HCT116 (cell line): ENCODE measurements around the gene GOLGA8M. TPM values are rescaled to one million over a fixed set of nuclear protein-coding genes. Genes with fewer than 3 reads are reported as not detected.
"Not testable (repeated sequence)": the region's sequence is repeated elsewhere in the genome, so short reads cannot be mapped to it uniquely, and the experiment has no call there.

Experiments used
- ATAC-seq: fragments of 200-7000 bp; cut with Tn5 transposase; 2 replicates; pipeline ENCODE4 v1.9.1; 2020; ENCODE audit warnings: mild to moderate bottlenecking, moderate library complexity
- BruUV-seq: library from RNA; stranded (reverse); fragments of 400-500 nt; replicated peaks from 2 replicates; lab custom pipeline; 2021; lab: Mats Ljungman, UMichigan
- CTCF ChIA-PET: fragments of 300-600 bp; sonication (Branson Sonifier 250); formaldehyde crosslinking; loops from one replicate; lab custom pipeline; 2021; ENCODE audit warnings: antibody characterized with exemption; lab: Charles Lee
- POLR2A ChIA-PET: fragments of 300-600, 350-600 bp; sonication (Branson Sonifier 250); formaldehyde crosslinking; loops from one replicate; lab custom pipeline; 2021; ENCODE audit warnings: antibody characterized with exemption; lab: Charles Lee
- RAD21 ChIA-PET, 2 experiments: fragments of 300-600 bp; sonication (Branson Sonifier 250); formaldehyde crosslinking; loops; one replicate each; lab custom pipeline; 2023; ENCODE audit warnings: low total read pairs in 2 of 2; ENCODE audit not compliant: uncharacterized antibody in 2 of 2, unreplicated experiment in 2 of 2, low non-redundant PET in 1 of 2; lab: Charles Lee
- DNase-seq: peaks from one replicate; pipeline ENCODE4 v3.0.0-alpha.2; 2010; ENCODE audit warnings: low read depth, low spot score
- H2AFZ ChIP-seq: fragments of 200-600 bp; shearing (Covaris generic), sonication (generic); 2 replicates; pipeline ENCODE4 v1.6.1; 2017; ENCODE audit warnings: low read depth, mixed run types, mixed read lengths, antibody characterized with exemption, low read length; ENCODE audit not compliant: poor library complexity, severe bottlenecking
- H3K27ac ChIP-seq: 2 replicates; pipeline ENCODE4 v1.5.1; 2012; ENCODE audit warnings: low read depth, low read length
- H3K27me3 ChIP-seq: fragments of 200-600 bp; sonication (generic); 2 replicates; pipeline ENCODE4 v1.6.1; 2016; ENCODE audit warnings: mixed run types, low read length, mixed read lengths; ENCODE audit not compliant: insufficient read depth
- H3K36me3 ChIP-seq, 2 experiments: fragments of 200-500 bp in 1 of 2; fragments of 200-600 bp in 1 of 2; sonication (Bioruptor generic) in 1 of 2; sonication (generic) in 1 of 2; 2 replicates each; pipeline versions ENCODE4 v1.5.1 to v1.6.1; 2014 to 2016; ENCODE audit warnings: low read length in 2 of 2, inconsistent platforms in 1 of 2, mixed read lengths in 1 of 2, mixed run types in 1 of 2; ENCODE audit not compliant: insufficient read depth in 2 of 2, control insufficient read depth in 1 of 2
- H3K4me1 ChIP-seq, 2 experiments: fragments of 200-600 bp in 1 of 2; sonication (generic) in 1 of 2; 2 replicates each; pipeline versions ENCODE4 v1.5.1 to v1.6.1; 2012 to 2017; ENCODE audit warnings: low read length in 2 of 2, inconsistent platforms in 1 of 2, mild to moderate bottlenecking in 1 of 2, mixed read lengths in 1 of 2, mixed run types in 1 of 2, moderate library complexity in 1 of 2; ENCODE audit not compliant: insufficient read depth in 2 of 2, control insufficient read depth in 1 of 2
- H3K4me2 ChIP-seq: fragments of 200-600 bp; sonication (generic); 2 replicates; pipeline ENCODE4 v1.6.1; 2017; ENCODE audit warnings: mixed run types, low read length, mixed read lengths
- H3K4me3 ChIP-seq, 2 experiments: fragments of 200-600 bp in 1 of 2; sonication (generic) in 1 of 2; replicated peaks in 1 of 2; 2 replicates each; pipeline ENCODE4 v1.5.1; 2011 to 2016; ENCODE audit warnings: low read length in 2 of 2, control low read depth in 1 of 2, low read depth in 1 of 2, mild to moderate bottlenecking in 1 of 2, mixed read lengths in 1 of 2, mixed run types in 1 of 2
- H3K79me2 ChIP-seq: fragments of 200-600 bp; sonication (generic); 2 replicates; pipeline ENCODE4 v1.6.1; 2017; ENCODE audit warnings: mild to moderate bottlenecking, mixed run types, low read length, moderate library complexity, mixed read lengths; ENCODE audit not compliant: insufficient read depth
- H3K9ac ChIP-seq: fragments of 200-600 bp; sonication (generic); 2 replicates; pipeline ENCODE4 v1.6.1; 2016; ENCODE audit warnings: low read length, mixed read lengths
- H3K9me2 ChIP-seq: fragments of 200-600 bp; sonication (generic), shearing (Covaris generic); 2 replicates; pipeline ENCODE4 v1.6.1; 2017; ENCODE audit warnings: mixed run types, mild to moderate bottlenecking, moderate library complexity; ENCODE audit not compliant: insufficient read depth
- H3K9me3 ChIP-seq, 2 experiments: fragments of 200-500 bp in 1 of 2; fragments of 200-600 bp in 1 of 2; sonication (Bioruptor generic) in 1 of 2; sonication (generic) in 1 of 2; 2 replicates each; pipeline ENCODE4 v1.6.1; 2014 to 2017; ENCODE audit warnings: low read length in 2 of 2, mixed read lengths in 2 of 2, inconsistent platforms in 1 of 2, low read depth in 1 of 2, mild to moderate bottlenecking in 1 of 2, mixed run types in 1 of 2, moderate library complexity in 1 of 2; ENCODE audit not compliant: control insufficient read depth in 1 of 2, insufficient read depth in 1 of 2
- H4K20me1 ChIP-seq: fragments of 200-600 bp; sonication (generic), shearing (Covaris generic); 2 replicates; pipeline ENCODE4 v1.6.1; 2017; ENCODE audit warnings: mixed run types, mild to moderate bottlenecking, moderate library complexity; ENCODE audit not compliant: insufficient read depth
- ZFX ChIP-seq: fragments of 450-650 bp; IDR thresholded peaks from 2 replicates; pipeline ENCODE4 v1.6.1; 2017
- intact Hi-C: fragments of 100-400 bp; cut with micrococcal nuclease; formaldehyde crosslinking; loops from 2 replicates; pipeline ENCODE4 v1.10.0; 2022
- total RNA-seq: library from RNA; stranded (reverse); gene quantifications from one replicate; pipeline ENCODE4 v1.2.1, GENCODE V29; 2021; ENCODE audit not compliant: unreplicated experiment

The GOLGA8M gene
- total RNA-seq, 1 experiment from 2014 or later, result 0.44 TPM

DNA sequence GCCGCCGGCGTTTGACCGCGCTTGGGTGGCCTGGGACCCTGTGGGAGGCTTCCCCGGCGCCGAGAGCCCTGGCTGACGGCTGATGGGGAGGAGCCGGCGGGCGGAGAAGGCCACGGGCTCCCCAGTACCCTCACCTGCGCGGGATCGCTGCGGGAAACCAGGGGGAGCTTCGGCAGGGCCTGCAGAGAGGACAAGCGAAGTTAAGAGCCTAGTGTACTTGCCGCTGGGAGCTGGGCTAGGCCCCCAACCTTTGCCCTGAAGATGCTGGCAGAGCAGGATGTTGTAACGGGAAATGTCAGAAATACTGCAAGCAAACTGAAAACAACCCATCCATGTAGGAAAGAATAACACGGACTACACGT is 26.0 kb upstream of the GOLGA8M start:
- CTCF ChIA-PET, H3K27me3 ChIP-seq, H3K36me3 ChIP-seq, H3K9me2 ChIP-seq, POLR2A ChIA-PET, ATAC-seq, RAD21 ChIA-PET, intact Hi-C loops, H3K9me3 ChIP-seq, H4K20me1 ChIP-seq, H3K4me1 ChIP-seq, H2AFZ ChIP-seq, BruUV-seq, H3K79me2 ChIP-seq, DNase-seq: not testable (repeated sequence)
- H3K9ac ChIP-seq, result 0 out of 2 replicates have a peak overlapping the region, but pooled peaks have one; percentile 27
- H3K27ac ChIP-seq, result peak overlapping the region; percentile 42; the same call in 1 of the 2 replicates
- TF ChIP-seq ZFX, result 0 out of 2 replicates have a peak, but pooled peaks have one; percentile 35
- H3K4me3 ChIP-seq, result peak overlapping the region; percentile 20 to 47; a peak in 3 of 4 replicates
- H3K4me2 ChIP-seq, result peak overlapping the region; percentile 33

DNA sequence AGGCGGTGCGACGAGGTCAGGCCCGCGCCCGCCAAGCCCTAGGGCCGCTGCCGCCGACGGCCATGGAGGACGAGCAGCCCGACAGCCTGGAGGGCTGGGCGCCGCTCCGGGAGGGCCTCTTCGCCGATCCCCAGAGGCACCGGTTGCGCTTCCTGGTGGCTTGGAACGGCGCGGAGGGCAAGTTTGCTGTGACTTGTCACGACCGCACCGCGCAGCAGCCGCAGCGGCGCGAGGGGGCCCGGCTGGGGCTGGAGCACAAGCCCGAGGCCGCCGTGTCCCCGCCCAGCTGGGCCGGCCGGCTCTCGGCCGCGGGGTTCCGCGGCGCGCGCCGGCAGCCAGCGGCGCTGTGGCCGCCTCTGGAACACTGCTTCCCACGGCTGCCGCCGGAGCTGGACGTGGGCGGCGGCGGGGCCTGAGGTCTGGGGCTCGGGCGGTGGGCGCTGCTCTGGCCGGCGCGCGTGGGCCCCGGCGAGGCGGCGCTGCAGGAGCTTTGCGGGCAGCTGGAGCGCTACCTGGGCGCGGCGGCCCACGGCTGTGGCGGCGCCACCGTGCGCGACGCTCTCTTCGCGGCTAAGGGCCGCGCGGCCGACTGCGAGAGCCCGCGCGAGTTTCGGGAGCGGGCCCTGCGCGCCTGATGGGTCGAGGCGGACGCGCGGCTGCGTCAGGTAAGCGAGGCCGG is 25.4 kb upstream of the GOLGA8M start:
- DNase-seq, H4K20me1 ChIP-seq, BruUV-seq, H3K9me2 ChIP-seq, H2AFZ ChIP-seq, H3K4me1 ChIP-seq, CTCF ChIA-PET, H3K9me3 ChIP-seq, H3K36me3 ChIP-seq, H3K27me3 ChIP-seq, intact Hi-C loops, RAD21 ChIA-PET, POLR2A ChIA-PET, H3K79me2 ChIP-seq: not testable (repeated sequence)
- Histone ChIP-seq H3K4me3 (peak overlapping the region; percentile 25 to 47; a peak in 3 of 4 replicates), H3K4me2 (peak overlapping the region; percentile 30; the same call in 1 of the 2 replicates), H3K27ac (peak overlapping the region; percentile 42; the same call in 1 of the 2 replicates), H3K9ac (0 out of 2 replicates have a peak overlapping the region, but pooled peaks have one; percentile 27)
- peak; percentile 87 for ATAC-seq
- peak; percentile 61 for TF ChIP-seq ZFX
